T-cell (primary cell): ENCODE results near the gene ZACN. TPM values are rescaled to one million over a fixed set of nuclear protein-coding genes. Genes with fewer than 3 reads are reported as not detected.
A peak's percentile ranks its signal among the peaks of the same experiment; 100 is the strongest.

Experiments used
- ATAC-seq, 4 experiments: fragments of 200-7000 bp in 3 of 4; fragments of 150-1000 bp in 1 of 4; cut with Tn5 transposase; replicated peaks in 1 of 4; 1 replicate in 3 of 4; 2 replicates in 1 of 4; pipeline ENCODE4 v1.10.0; 2021; ENCODE audit warnings: moderate library complexity in 3 of 4, mild to moderate bottlenecking in 2 of 4, moderate number of reproducible peaks in 1 of 4
- CTCF ChIA-PET, 2 donors: fragments of 300-600 bp; sonication (Branson Sonifier 250); formaldehyde crosslinking; loops; one replicate each; lab custom pipeline; 2022; ENCODE audit warnings: antibody characterized with exemption in 2 of 2; lab: Charles Lee
- POLR2A ChIA-PET, 2 donors: fragments of 300-600 bp; sonication (Branson Sonifier 250); formaldehyde crosslinking; loops; one replicate each; lab custom pipeline; 2022; ENCODE audit warnings: antibody characterized with exemption in 2 of 2; lab: Charles Lee
- DNase-seq, 35 experiments: peaks; one replicate each; pipeline versions ENCODE4 v3.0.0 to v3.0.0-alpha.2; 2013 to 2023
- H3K27ac ChIP-seq: one replicate; pipeline ENCODE4 v1.5.1; 2013; ENCODE audit warnings: low read length
- H3K27me3 ChIP-seq, 2 experiments: replicated peaks in 1 of 2; 1 replicate in 1 of 2; 2 replicates in 1 of 2; pipeline versions ENCODE4 v1.6.1 to v1.7.0; 2013; ENCODE audit warnings: low read length in 1 of 2, mixed read lengths in 1 of 2; ENCODE audit not compliant: control insufficient read depth in 2 of 2, insufficient read depth in 2 of 2; ENCODE audit errors: extremely low read depth in 1 of 2
- H3K36me3 ChIP-seq, 2 donors: 1 replicate in 1 of 2; 2 replicates in 1 of 2; pipeline versions ENCODE4 v1.6.1 to v1.7.0; 2013; ENCODE audit warnings: low read length in 1 of 2; ENCODE audit not compliant: control insufficient read depth in 2 of 2, insufficient read depth in 1 of 2; ENCODE audit errors: extremely low read depth in 1 of 2
- H3K4me1 ChIP-seq, 2 experiments: 1 replicate in 1 of 2; 2 replicates in 1 of 2; pipeline versions ENCODE4 v1.6.1 to v1.7.0; 2013; ENCODE audit warnings: low read length in 2 of 2, mixed read lengths in 1 of 2; ENCODE audit not compliant: insufficient read depth in 2 of 2, control insufficient read depth in 1 of 2; ENCODE audit errors: extremely low read depth in 1 of 2
- H3K4me3 ChIP-seq, 2 donors: 1 replicate in 1 of 2; 2 replicates in 1 of 2; pipeline versions ENCODE4 v1.5.1 to v1.7.0; 2013; ENCODE audit warnings: mild to moderate bottlenecking in 2 of 2, low read length in 1 of 2, moderate library complexity in 1 of 2; ENCODE audit not compliant: control insufficient read depth in 1 of 2; ENCODE audit errors: extremely low read depth in 1 of 2
- H3K9me3 ChIP-seq: 2 replicates; pipeline ENCODE4 v1.7.0; 2013
- H3K27ac Mint-ChIP-seq, 2 donors: one replicate each; pipeline ENCODE4 v1.8.0; 2020 to 2021; ENCODE audit warnings: mild to moderate bottlenecking in 2 of 2, mixed read lengths in 2 of 2
- H3K27me3 Mint-ChIP-seq, 2 donors: one replicate each; pipeline ENCODE4 v1.8.0; 2021 to 2022; ENCODE audit warnings: mixed read lengths in 2 of 2
- H3K36me3 Mint-ChIP-seq: one replicate; pipeline ENCODE4 v1.8.0; 2021; ENCODE audit warnings: mixed read lengths
- H3K4me1 Mint-ChIP-seq, 3 donors: one replicate each; pipeline ENCODE4 v1.8.0; 2020 to 2022; ENCODE audit warnings: mixed read lengths in 3 of 3, mild to moderate bottlenecking in 1 of 3
- H3K4me3 Mint-ChIP-seq, 3 donors: one replicate each; pipeline ENCODE4 v1.8.0; 2020 to 2022; ENCODE audit warnings: mild to moderate bottlenecking in 3 of 3, mixed read lengths in 3 of 3, moderate library complexity in 3 of 3
- H3K9me3 Mint-ChIP-seq, 3 donors: one replicate each; pipeline ENCODE4 v1.8.0; 2020 to 2022; ENCODE audit warnings: mixed read lengths in 3 of 3
- WGBS: methylation state at CpG from one replicate; pipeline ENCODE4 v1.1.5; 2013; ENCODE audit warnings: missing lambda C conversion rate; ENCODE audit not compliant: insufficient coverage; 5-methylcytosine and 5-hydroxymethylcytosine counted together
- total RNA-seq, 35 experiments: library from RNA in 6 of 35; stranded (reverse) in 6 of 35; fragments of 120-200 nt in 1 of 35; gene quantifications; one replicate each; pipeline versions ENCODE4 v1.2.1 to v1.2.4 and lab custom pipeline; 2013 to 2026

ZACN gene
- total RNA-seq, 5 donors from 2014 or later (not counting 1 experiment from before 2014, with no cell fraction given), result 0.20 to 1.6 (median 0.31) TPM; not detected in 1

DNA sequence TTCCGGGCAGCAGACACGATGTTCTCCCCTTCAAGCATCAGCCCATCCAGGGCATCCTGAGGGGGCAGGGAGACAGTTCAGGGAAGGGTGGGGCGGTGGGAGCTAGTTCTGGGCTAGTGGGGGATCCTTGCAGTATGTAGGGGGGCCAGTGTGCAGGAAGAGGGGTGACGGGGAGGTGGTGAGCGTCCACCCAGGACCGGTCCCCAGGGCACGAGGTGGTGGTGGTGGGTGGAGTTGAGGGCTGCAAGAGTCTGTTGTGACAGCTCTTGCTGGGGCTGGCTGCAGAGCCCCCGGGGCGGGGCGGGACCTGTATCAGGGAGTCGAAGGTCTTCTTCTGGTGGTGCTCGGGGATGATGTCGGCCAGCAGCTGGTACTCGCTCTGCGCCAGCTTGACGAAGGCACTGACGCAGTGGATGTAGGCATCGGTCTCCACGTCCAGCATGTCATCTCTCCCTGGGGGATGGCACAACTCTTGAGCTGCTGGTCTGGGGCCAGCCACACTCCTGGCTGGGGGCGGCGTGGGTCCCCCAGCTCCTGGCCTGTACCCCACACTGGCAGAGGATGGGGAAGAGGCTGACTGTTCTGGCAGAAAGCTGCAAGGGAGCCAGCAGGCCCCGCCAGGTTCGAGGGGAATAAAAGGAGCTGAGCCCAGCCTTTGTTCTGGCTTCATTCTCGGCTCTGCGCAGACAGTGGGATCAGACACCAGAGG lies 10.0 kb downstream of the ZACN start:
- H3K27me3 Mint-ChIP-seq, result no peaks in the 10 kb centered on the region
- 95% methylated on average over 20 of the region's 25 CpGs for WGBS
- DNase-seq (no peak), ATAC-seq (no peak)
- CTCF ChIA-PET, result interaction anchor here in 1 of 2 donors (1.0 kb wide), 1 partner anchor 10 kb away, joined by 3 read pairs; the partner anchor contains the start of gene ZACN
- no peaks in the 10 kb centered on the region for H3K9me3 ChIP-seq
- POLR2A ChIA-PET, result no interaction called here
- H3K27ac ChIP-seq, result no peak overlapping the region
- no peak overlapping the region for H3K4me3 ChIP-seq
- H3K4me1 ChIP-seq, result peaks cover 0 to 14% of the 10 kb centered on the region in 2 experiments
- peaks cover 25 to 95% of the 10 kb centered on the region in 2 donors for H3K36me3 ChIP-seq
- no peaks in the 10 kb centered on the region for H3K27me3 ChIP-seq
- H3K9me3 Mint-ChIP-seq, result no peaks in the 10 kb centered on the region
- peaks cover 21% of the 10 kb centered on the region for H3K36me3 Mint-ChIP-seq
- H3K27ac Mint-ChIP-seq, result no peak overlapping the region
- H3K4me3 Mint-ChIP-seq, result no peak overlapping the region
- peaks cover 0 to 5% (median 4%) of the 10 kb centered on the region in 3 donors for H3K4me1 Mint-ChIP-seq

DNA sequence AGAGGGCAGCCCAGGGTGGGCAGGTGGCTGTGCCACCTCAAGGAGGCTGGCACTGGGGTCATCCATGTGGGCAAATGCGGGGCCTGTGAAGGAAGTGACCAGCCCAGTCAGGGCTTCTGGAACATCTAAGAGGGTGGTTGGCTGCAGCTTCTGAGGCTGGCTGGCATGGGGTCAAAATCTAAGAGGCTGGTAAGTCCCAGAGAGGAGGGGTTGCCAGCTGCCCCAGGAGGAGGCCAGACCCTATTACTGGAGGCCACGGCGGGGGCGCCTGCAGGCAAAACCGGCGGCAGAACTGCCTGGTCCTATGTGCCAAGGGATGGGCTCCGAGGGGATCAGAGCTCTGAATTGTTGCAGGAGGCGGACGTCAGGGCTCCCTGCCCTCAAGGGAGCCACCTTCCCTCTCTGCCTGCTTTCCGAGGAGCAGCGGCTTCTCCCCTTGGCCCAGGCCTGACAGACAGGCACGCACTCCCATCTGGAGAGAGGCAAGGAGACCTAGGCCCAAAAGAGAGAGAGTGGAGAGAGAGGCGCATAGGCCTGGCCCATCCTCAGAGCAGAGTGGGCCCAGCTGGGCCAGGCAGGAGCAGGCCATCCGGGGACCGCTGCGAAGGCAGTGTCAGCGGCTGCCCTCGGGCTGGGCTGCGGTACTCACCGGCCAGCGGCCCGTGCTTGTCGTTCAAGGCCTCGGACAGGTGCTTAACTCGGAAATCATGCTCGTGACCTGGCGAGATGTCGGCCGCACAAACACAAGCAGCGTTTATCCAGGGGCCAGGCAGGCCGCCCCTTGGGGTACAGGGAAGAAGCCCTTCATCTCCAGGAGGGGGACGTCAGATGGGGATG lies 10.9 kb downstream of the ZACN start:
- no peaks in the 10 kb centered on the region for H3K9me3 Mint-ChIP-seq
- Histone ChIP-seq H3K36me3 (peaks cover 25 to 93% of the 10 kb centered on the region in 2 donors), H3K27ac (no peak overlapping the region), H3K27me3 (no peaks in the 10 kb centered on the region), H3K4me3 (no peak overlapping the region), H3K9me3 (no peaks in the 10 kb centered on the region), H3K4me1 (peaks cover 0 to 14% of the 10 kb centered on the region in 2 experiments)
- H3K4me3 Mint-ChIP-seq, result no peak overlapping the region
- peaks cover 21% of the 10 kb centered on the region for H3K36me3 Mint-ChIP-seq
- DNase-seq (no peak), ATAC-seq (no peak)
- no peaks in the 10 kb centered on the region for H3K27me3 Mint-ChIP-seq
- WGBS, result 97% methylated on average over 13 of the region's 32 CpGs
- CTCF ChIA-PET, result interaction anchor here in 1 of 2 donors (1.0 kb wide), 1 partner anchor 11 kb away, joined by 3 read pairs; the partner anchor contains the start of gene ZACN
- no peak overlapping the region for H3K27ac Mint-ChIP-seq
- peaks cover 0 to 5% (median 4%) of the 10 kb centered on the region in 3 donors for H3K4me1 Mint-ChIP-seq
- POLR2A ChIA-PET, result no interaction called here

- ChIA-PET CTCF (no interaction called here), POLR2A (no interaction called here)
- H3K27me3 Mint-ChIP-seq, result no peaks in the 10 kb centered on the region
- Histone ChIP-seq H3K4me3 (no peak overlapping the region), H3K9me3 (no peaks in the 10 kb centered on the region), H3K27ac (no peak overlapping the region), H3K36me3 (peaks cover 25 to 93% of the 10 kb centered on the region in 2 donors), H3K4me1 (peaks cover 0 to 14% of the 10 kb centered on the region in 2 experiments), H3K27me3 (no peaks in the 10 kb centered on the region)
- peaks cover 0 to 5% (median 4%) of the 10 kb centered on the region in 3 donors for H3K4me1 Mint-ChIP-seq
- H3K4me3 Mint-ChIP-seq, result no peak overlapping the region
- H3K27ac Mint-ChIP-seq, result no peak overlapping the region
- WGBS, result 92% methylated on average over 8 of the region's 17 CpGs
- H3K36me3 Mint-ChIP-seq, result peaks cover 22% of the 10 kb centered on the region
- ATAC-seq (no peak), DNase-seq (no peak)
- no peaks in the 10 kb centered on the region for H3K9me3 Mint-ChIP-seq
Measured at GRCh38 chr17:76090517-76091129, 11.6 kb downstream of the ZACN start.

GRCh38 chr17:76091526-76092286 lies 12.7 kb downstream of the ZACN start:
- Mint-ChIP-seq H3K9me3 (no peaks in the 10 kb centered on the region), H3K4me1 (peaks cover 4 to 8% (median 4%) of the 10 kb centered on the region in 3 donors), H3K4me3 (peak overlapping the region; percentile 49 to 58 (median 51)), H3K27ac (peak overlapping the region; percentile 81 to 82), H3K27me3 (no peaks in the 10 kb centered on the region), H3K36me3 (peaks cover 27% of the 10 kb centered on the region)
- Histone ChIP-seq H3K4me3 (no peak overlapping the region), H3K27me3 (no peaks in the 10 kb centered on the region), H3K36me3 (peaks cover 31 to 92% of the 10 kb centered on the region in 2 donors), H3K9me3 (no peaks in the 10 kb centered on the region), H3K4me1 (peaks cover 0 to 14% of the 10 kb centered on the region in 2 experiments), H3K27ac (no peak overlapping the region)
- 89% methylated on average over 9 of the region's 23 CpGs for WGBS
- DNase-seq (peak in 2 of 35 experiments; percentile 15 to 33), ATAC-seq (peak; percentile 48 to 72 (median 68))
- ChIA-PET POLR2A (interaction anchor here in 1 of 2 donors (0.6 kb wide), 1 partner anchor 746 kb away, joined by 4 read pairs; no protein-coding TSS in a partner anchor), CTCF (interaction anchor here in 1 of 2 donors (0.6 kb wide), 1 partner anchor 87 kb away, joined by 3 read pairs; no protein-coding TSS in a partner anchor)

DNA sequence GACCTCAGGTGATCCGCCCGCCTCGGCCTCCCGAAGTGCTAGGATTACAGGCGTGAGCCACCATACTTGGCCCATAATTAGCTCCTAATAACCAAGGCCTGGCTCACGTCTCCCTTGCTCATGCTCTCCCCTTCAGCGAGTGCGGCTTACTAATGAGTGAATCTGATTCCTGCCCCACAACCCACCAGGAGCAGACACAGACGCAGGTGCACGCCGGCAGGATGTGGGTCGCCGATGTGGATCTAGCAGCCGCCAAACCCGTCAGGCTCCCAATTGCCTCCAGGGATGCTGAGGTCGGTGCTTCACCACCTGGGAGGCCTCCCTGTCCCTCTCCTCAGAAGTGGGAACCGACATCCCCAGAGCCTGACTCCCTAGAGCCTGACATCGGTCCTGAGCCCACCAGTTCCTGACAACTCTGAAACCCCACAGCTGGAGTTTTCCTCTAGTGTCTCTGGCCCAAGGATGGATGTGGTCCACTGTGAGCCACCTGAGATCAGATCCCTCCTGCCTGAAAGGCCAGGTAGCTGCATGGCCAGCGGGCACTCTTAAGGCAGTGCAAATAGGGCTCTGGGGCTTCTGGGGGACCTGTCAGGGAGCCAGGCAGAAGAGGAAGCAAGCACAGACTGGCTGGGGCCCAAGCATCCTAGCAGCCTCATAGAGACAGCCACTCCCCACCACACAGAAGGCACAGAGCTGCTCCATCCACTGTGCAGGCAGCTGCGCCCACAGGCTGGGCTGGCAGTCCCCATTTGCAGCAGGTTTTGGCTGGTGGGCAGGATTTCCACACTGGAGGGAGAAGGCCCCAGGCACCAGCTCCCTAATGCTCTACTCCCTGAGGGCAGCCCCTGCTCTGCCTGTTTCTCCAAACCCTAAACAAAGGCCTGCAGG lies 13.8 kb downstream of the ZACN start:
- Mint-ChIP-seq H3K27me3 (no peaks in the 10 kb centered on the region), H3K27ac (no peak overlapping the region), H3K9me3 (no peaks in the 10 kb centered on the region), H3K36me3 (peaks cover 32% of the 10 kb centered on the region), H3K4me1 (peaks cover 4 to 8% (median 4%) of the 10 kb centered on the region in 3 donors), H3K4me3 (no peak overlapping the region)
- Histone ChIP-seq H3K36me3 (peaks cover 23 to 91% of the 10 kb centered on the region in 2 donors), H3K4me3 (no peak overlapping the region), H3K4me1 (peaks cover 0 to 14% of the 10 kb centered on the region in 2 experiments), H3K27me3 (no peaks in the 10 kb centered on the region), H3K27ac (no peak overlapping the region), H3K9me3 (no peaks in the 10 kb centered on the region)
- DNase-seq, result no peak
- no peak for ATAC-seq
- ChIA-PET CTCF (interaction anchor here in 1 of 2 donors (0.6 kb wide), 1 partner anchor 1602 kb away, joined by 3 read pairs; no protein-coding TSS in a partner anchor), POLR2A (no interaction called here)
- WGBS, result 95% methylated on average over 16 of the region's 20 CpGs
